A375 (cell line): Measurements from ENCODE around the gene PAX1. TPM values are rescaled to one million over a fixed set of nuclear protein-coding genes. Genes with fewer than 3 reads are reported as not detected.

Source experiments
- small RNA-seq: library from RNA; depleted of rRNA; stranded (forward); fragments of <200 nt; gene quantifications from one replicate; pipeline ENCODE3, GENCODE V24; 2014
- total RNA-seq: library from RNA; depleted of rRNA; stranded (reverse); fragments of >200 nt; shearing (Covaris generic); gene quantifications from 2 replicates; pipeline ENCODE4 v1.2.3, GENCODE V29; 2014; rRNA removed

Gene PAX1
- not detected in 2 replicates for total RNA-seq

GRCh38 chr20:21705575-21706260, at the start of gene PAX1:
Gene PAX1, plus strand, starts transcription at chr20:21705664. Its CDS starts 49 bp downstream, at chr20:21705713.

Small RNA genes within 50 kb of the gene (small RNA-seq; reads per million reads assigned to genes)
- gene RPL41P1 = not detected

Other genes with a start within 250 kb of the PAX1 start
- 0.41 and 1.8 TPM in 2 replicates for gene NKX2-2, start 191.6 kb upstream of the PAX1 start, total RNA-seq